ENCODE measurements around the gene ASAP3.

GRCh38 chr1:23521588-23521987 is 37.6 kb upstream of the ASAP3 start:
- TF ChIP-seq EZH2 (IDR thresholded peaks at IDR 0.05; ENCODE audit: low read depth, unreplicated experiment) (no peak), CTCF (conservative IDR thresholded peaks at IDR 0.05; ENCODE audit: low read depth in 2 of 2) (no peak), EZH2phosphoT487 (IDR thresholded peaks at IDR 0.05; ENCODE audit: unreplicated experiment) (no peak), POLR2AphosphoS5 (IDR thresholded peaks at IDR 0.05; ENCODE audit: low read depth) (no peak), CREB1 (CRISPR knock-in tag; IDR thresholded peaks at IDR 0.05; ENCODE audit: low read depth) (no peak), JUNB (IDR thresholded peaks at IDR 0.05; ENCODE audit: unreplicated experiment) (no peak), ZNF114 (CRISPR knock-in tag; IDR thresholded peaks at IDR 0.05) (no peak), ZNF331 (CRISPR knock-in tag; IDR thresholded peaks at IDR 0.05; ENCODE audit: low read depth) (no peak), ETS1 (IDR thresholded peaks at IDR 0.05) (no peak), NANOG (IDR thresholded peaks at IDR 0.05; ENCODE audit: borderline replicate concordance) (no peak), REST (IDR thresholded peaks at IDR 0.05; ENCODE audit: unreplicated experiment) (no peak), STAT1 (IDR thresholded peaks at IDR 0.05; ENCODE audit: unreplicated experiment) (no peak)
